PFSK-1 (cell line): Measurements from ENCODE around the gene DYNLT4.

Source experiments
- POLR2AphosphoS5 ChIP-seq: IDR thresholded peaks from 2 replicates; pipeline ENCODE4 v1.6.1; 2012; ENCODE audit warnings: low read depth, mild to moderate bottlenecking, control low read depth, low read length, moderate library complexity
- TF ChIP-seq, protein P1 (sequence below), 2 experiments: IDR thresholded peaks; 2 replicates each; pipeline versions ENCODE4 v1.6.1 to v1.8.0; 2011 to 2012; ENCODE audit warnings: low read depth in 2 of 2, low read length in 2 of 2, control low read depth in 1 of 2, inconsistent platforms in 1 of 2, mild to moderate bottlenecking in 1 of 2, moderate library complexity in 1 of 2; ENCODE audit not compliant: insufficient read depth in 1 of 2

GRCh38 chr1:44854970-44855369 lies 47.8 kb upstream of the DYNLT4 start:
- TF ChIP-seq, protein P1, sequence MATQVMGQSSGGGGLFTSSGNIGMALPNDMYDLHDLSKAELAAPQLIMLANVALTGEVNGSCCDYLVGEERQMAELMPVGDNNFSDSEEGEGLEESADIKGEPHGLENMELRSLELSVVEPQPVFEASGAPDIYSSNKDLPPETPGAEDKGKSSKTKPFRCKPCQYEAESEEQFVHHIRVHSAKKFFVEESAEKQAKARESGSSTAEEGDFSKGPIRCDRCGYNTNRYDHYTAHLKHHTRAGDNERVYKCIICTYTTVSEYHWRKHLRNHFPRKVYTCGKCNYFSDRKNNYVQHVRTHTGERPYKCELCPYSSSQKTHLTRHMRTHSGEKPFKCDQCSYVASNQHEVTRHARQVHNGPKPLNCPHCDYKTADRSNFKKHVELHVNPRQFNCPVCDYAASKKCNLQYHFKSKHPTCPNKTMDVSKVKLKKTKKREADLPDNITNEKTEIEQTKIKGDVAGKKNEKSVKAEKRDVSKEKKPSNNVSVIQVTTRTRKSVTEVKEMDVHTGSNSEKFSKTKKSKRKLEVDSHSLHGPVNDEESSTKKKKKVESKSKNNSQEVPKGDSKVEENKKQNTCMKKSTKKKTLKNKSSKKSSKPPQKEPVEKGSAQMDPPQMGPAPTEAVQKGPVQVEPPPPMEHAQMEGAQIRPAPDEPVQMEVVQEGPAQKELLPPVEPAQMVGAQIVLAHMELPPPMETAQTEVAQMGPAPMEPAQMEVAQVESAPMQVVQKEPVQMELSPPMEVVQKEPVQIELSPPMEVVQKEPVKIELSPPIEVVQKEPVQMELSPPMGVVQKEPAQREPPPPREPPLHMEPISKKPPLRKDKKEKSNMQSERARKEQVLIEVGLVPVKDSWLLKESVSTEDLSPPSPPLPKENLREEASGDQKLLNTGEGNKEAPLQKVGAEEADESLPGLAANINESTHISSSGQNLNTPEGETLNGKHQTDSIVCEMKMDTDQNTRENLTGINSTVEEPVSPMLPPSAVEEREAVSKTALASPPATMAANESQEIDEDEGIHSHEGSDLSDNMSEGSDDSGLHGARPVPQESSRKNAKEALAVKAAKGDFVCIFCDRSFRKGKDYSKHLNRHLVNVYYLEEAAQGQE (IDR thresholded peaks at IDR 0.05; ENCODE audit: insufficient read depth in 1 of 2, low read depth in 2 of 2, low read length in 2 of 2): no peak
- TF ChIP-seq POLR2AphosphoS5: no peak
